ENCODE results near the gene BBS7.

The BBS7 gene

DNA sequence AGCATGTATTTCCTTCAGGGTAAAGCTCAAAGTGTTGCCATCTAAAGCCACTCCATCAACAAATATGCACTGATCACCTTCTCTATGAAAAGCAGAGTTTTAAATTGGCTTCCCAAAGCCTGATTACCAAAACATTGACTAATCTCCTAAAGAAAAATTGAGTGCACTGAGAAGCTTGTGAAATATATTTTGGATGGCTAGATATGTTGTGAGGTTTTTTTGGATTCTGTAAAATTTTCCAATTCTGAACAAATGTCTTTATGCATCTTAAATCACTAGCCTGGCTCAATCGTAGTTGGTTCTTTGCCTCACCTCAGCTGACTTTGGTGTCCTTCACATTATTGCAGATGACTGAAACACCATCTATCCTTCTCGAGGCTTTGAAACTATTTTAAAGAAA is 84.1 kb downstream of the BBS7 start:
- TF ChIP-seq, protein P1, sequence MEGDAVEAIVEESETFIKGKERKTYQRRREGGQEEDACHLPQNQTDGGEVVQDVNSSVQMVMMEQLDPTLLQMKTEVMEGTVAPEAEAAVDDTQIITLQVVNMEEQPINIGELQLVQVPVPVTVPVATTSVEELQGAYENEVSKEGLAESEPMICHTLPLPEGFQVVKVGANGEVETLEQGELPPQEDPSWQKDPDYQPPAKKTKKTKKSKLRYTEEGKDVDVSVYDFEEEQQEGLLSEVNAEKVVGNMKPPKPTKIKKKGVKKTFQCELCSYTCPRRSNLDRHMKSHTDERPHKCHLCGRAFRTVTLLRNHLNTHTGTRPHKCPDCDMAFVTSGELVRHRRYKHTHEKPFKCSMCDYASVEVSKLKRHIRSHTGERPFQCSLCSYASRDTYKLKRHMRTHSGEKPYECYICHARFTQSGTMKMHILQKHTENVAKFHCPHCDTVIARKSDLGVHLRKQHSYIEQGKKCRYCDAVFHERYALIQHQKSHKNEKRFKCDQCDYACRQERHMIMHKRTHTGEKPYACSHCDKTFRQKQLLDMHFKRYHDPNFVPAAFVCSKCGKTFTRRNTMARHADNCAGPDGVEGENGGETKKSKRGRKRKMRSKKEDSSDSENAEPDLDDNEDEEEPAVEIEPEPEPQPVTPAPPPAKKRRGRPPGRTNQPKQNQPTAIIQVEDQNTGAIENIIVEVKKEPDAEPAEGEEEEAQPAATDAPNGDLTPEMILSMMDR (IDR thresholded peaks at IDR 0.05; ENCODE audit: low read depth, low read length), result no peak
- H3K4me3 ChIP-seq (ENCODE audit: low read depth, low read length), result no peak overlapping the region

DNA sequence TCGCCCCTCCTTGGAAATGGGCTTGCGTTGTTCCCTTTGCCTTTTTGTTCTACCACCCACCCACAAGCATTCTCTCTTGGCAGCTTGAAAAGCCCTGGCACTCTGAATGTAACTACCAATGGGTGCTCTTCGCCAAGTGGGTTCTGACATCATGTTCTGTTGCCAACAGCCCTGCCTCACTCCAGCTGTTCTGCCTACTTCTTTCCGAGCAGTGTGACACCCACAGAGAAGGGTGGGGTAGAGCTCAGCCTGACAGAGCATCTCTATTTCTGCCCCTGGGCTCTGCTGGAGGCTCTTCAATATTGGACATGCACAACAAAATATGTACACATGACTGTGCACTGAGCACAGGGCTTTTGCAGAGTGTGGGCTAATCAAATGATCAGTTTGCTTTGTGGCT is 84.8 kb downstream of the BBS7 start:
- TF ChIP-seq, protein P1 (IDR thresholded peaks at IDR 0.05; ENCODE audit: low read depth, low read length), result no peak
- no peak overlapping the region for H3K4me3 ChIP-seq (ENCODE audit: low read depth, low read length)

DNA sequence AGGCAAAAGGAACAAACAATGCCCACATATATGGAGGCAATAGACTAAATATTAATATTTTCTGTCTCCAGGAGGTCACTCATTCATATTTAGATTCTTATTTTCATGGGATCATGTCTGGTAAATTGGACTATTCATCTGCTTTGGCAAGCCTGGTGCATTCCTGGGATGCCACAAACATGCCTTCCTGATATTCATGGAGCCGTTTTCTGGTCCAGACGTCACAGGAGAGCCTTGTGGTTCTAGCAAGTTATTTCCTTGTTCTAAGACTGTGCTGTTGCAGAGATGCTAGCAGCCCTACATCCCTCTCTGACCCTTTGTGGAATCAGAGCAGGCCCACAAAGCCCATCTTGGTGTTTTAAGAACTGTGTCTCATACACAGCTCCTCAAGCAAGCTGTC is 85.3 kb downstream of the BBS7 start:
- TF ChIP-seq, protein P1 (IDR thresholded peaks at IDR 0.05; ENCODE audit: low read depth, low read length), result no peak

DNA sequence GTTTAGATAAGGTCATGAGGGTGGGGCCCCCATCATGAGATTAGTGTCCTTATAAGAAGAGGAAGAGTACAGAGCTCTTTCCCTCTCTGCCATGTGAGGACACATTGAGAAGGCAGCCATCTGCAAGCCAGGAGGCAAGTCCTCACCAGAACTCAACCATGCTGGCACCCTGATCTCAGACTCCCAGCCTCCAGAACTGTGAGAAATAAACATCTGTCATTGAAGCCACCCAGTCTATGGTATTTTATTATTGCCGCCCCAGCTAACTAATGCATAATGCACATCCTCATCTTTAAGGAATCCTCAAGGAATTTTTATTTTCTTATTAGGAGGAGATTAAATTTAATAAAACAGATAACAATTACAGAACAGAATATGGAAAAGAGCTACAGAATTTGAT is 85.9 kb downstream of the BBS7 start:
- TF ChIP-seq, protein P1 (IDR thresholded peaks at IDR 0.05; ENCODE audit: low read depth, low read length), result no peak
- no peak overlapping the region for H3K4me3 ChIP-seq (ENCODE audit: low read depth, low read length)

More for the DNA sequence above, 85.3 kb downstream of the BBS7 start:
- H3K4me3 ChIP-seq (ENCODE audit: low read depth, low read length), result no peak overlapping the region

DNA sequence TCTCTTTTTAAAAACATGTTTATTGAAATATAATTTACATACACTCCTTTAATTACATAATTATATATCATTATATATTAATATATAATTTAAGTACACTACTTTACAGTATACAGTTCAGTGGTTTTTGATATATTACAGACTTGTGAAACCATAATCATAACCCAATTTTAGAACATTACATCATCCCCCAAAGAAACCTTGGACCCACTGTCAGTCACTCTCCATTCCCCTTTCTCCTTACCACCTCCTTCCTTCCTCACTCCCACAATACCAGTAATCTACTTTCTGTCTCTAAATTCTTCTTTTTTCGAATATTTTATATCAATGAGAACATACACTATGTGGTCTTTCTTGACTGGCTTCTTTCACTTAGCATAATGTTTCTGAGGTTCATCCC is 87.1 kb downstream of the BBS7 start:
- no peak overlapping the region for H3K4me3 ChIP-seq (ENCODE audit: low read depth, low read length)
- TF ChIP-seq, protein P1 (IDR thresholded peaks at IDR 0.05; ENCODE audit: low read depth, low read length), result no peak

DNA sequence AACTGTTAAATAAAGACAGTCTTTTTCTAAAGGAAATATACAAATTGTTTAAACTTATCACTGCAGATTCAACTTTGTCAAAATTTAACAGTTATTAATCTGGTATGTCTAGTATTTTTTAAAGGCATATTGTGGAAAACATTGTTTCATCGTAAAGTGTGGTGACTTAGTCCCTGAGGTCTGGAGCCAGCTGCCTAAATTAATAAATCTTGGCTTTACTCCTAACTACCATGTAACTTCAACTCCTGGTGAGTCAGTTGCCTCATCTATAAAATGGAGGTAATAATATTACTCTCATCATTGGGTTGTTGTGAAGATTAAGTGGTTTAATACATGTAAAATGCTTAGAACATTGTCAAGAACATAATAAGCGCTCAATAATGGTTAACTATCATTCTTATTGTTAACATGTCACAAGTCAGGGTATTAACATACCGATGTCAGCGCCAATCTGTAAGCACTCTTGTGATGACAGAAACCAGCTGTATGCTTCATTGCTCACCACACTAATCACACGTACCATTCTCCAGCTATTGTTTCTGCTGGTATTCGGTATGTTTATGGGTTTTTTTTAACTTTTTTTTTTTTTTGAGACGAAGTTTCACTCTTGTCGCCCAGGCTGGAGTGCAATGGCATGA is 91.2 kb downstream of the BBS7 start:
- no peak overlapping the region for H3K4me3 ChIP-seq (ENCODE audit: low read depth, low read length)
- TF ChIP-seq, protein P1 (IDR thresholded peaks at IDR 0.05; ENCODE audit: low read depth, low read length), result no peak

DNA sequence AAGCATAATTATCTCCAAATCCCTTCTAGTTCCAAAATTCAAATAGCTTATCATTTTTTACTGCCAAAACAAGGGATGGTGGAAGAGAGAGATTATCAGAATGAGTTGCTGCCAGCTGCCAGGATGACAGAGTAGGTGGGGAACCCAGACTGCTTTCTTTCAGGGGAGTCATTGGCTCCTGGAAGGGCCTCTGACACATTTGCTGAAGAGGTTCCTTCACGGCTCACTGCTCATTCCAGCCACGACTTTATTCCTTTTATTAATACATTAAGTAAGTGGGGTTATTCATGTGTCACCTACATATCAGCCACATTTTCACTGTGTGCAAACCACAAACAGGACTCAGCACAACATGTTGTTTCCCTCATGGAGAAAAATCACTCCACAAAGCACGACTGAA is 92.6 kb downstream of the BBS7 start:
- TF ChIP-seq, protein P1 (IDR thresholded peaks at IDR 0.05; ENCODE audit: low read depth, low read length), result no peak
- H3K4me3 ChIP-seq (ENCODE audit: low read depth, low read length), result no peak overlapping the region

All from WI38 (cell line).